DND-41 (cell line): ENCODE data around the gene SERF2.

Experiments
- ATAC-seq: fragments of 200-7000 bp; cut with Tn5 transposase; 3 replicates; pipeline ENCODE4 v1.9.1; 2021; ENCODE audit warnings: low read depth; ENCODE audit not compliant: insufficient read depth
- DNase-seq: peaks from one replicate; pipeline ENCODE4 v3.0.0-alpha.2; 2020
- H2AFZ ChIP-seq: 2 replicates; pipeline ENCODE4 v1.6.0; 2012; ENCODE audit warnings: low read depth, low read length
- H3K27ac ChIP-seq: 2 replicates; pipeline ENCODE4 v1.5.1; 2012; ENCODE audit warnings: low read length, inconsistent platforms
- H3K27me3 ChIP-seq: fragments of 200-600 bp; sonication (generic); 2 replicates; pipeline ENCODE4 v1.6.0; 2012; ENCODE audit warnings: low read length, mild to moderate bottlenecking, inconsistent platforms; ENCODE audit not compliant: insufficient read depth, poor library complexity
- H3K36me3 ChIP-seq: 2 replicates; pipeline ENCODE4 v1.5.1; 2012; ENCODE audit warnings: low read length, inconsistent platforms; ENCODE audit not compliant: insufficient read depth
- H3K4me1 ChIP-seq: 2 replicates; pipeline ENCODE4 v1.5.1; 2012; ENCODE audit warnings: mild to moderate bottlenecking, low read length; ENCODE audit not compliant: insufficient read depth
- H3K4me2 ChIP-seq: 2 replicates; pipeline ENCODE4 v1.6.0; 2012; ENCODE audit warnings: mild to moderate bottlenecking, moderate library complexity, low read length, inconsistent platforms; ENCODE audit not compliant: insufficient read depth
- H3K4me3 ChIP-seq, 2 experiments: fragments of 200-600 bp in 1 of 2; shearing (Covaris generic) in 1 of 2; 2 replicates each; pipeline ENCODE4 v1.5.1; 2012 to 2016; ENCODE audit warnings: inconsistent platforms in 2 of 2, low read length in 2 of 2, mild to moderate bottlenecking in 2 of 2, low read depth in 1 of 2, moderate library complexity in 1 of 2
- H3K79me2 ChIP-seq: 2 replicates; pipeline ENCODE4 v1.6.0; 2012; ENCODE audit warnings: low read length, inconsistent platforms; ENCODE audit not compliant: insufficient read depth
- H3K9ac ChIP-seq: 2 replicates; pipeline ENCODE4 v1.6.0; 2012; ENCODE audit warnings: low read depth, mild to moderate bottlenecking, inconsistent platforms, low read length, moderate library complexity
- H3K9me3 ChIP-seq: 2 replicates; pipeline ENCODE4 v1.5.1; 2012; ENCODE audit warnings: low read length, moderate library complexity, mild to moderate bottlenecking, inconsistent platforms; ENCODE audit not compliant: insufficient read depth, severe bottlenecking
- H4K20me1 ChIP-seq: 2 replicates; pipeline ENCODE4 v1.6.0; 2012; ENCODE audit warnings: low read length; ENCODE audit not compliant: insufficient read depth
- EZH2 ChIP-seq: IDR thresholded peaks from 3 replicates; pipeline ENCODE4 v1.6.1; 2012; ENCODE audit warnings: borderline replicate concordance, low read depth, mild to moderate bottlenecking, moderate library complexity, low read length, inconsistent platforms; ENCODE audit not compliant: severe bottlenecking
- TF ChIP-seq, protein P1 (sequence below): IDR thresholded peaks from 2 replicates; pipeline ENCODE4 v1.5.1; 2012; ENCODE audit warnings: borderline replicate concordance, low read length, moderate library complexity, mild to moderate bottlenecking; ENCODE audit not compliant: poor library complexity, severe bottlenecking; ENCODE audit errors: extremely low read depth

Gene SERF2

GRCh38 chr15:43763819-43764446 lies 28.2 kb upstream of the SERF2 start:
- H3K27me3 ChIP-seq: no peaks in the 10 kb centered on the region
- no peaks in the 10 kb centered on the region for H3K9me3 ChIP-seq
- H3K36me3 ChIP-seq: peaks cover 86% of the 10 kb centered on the region
- no peak for DNase-seq
- TF ChIP-seq, protein P1, sequence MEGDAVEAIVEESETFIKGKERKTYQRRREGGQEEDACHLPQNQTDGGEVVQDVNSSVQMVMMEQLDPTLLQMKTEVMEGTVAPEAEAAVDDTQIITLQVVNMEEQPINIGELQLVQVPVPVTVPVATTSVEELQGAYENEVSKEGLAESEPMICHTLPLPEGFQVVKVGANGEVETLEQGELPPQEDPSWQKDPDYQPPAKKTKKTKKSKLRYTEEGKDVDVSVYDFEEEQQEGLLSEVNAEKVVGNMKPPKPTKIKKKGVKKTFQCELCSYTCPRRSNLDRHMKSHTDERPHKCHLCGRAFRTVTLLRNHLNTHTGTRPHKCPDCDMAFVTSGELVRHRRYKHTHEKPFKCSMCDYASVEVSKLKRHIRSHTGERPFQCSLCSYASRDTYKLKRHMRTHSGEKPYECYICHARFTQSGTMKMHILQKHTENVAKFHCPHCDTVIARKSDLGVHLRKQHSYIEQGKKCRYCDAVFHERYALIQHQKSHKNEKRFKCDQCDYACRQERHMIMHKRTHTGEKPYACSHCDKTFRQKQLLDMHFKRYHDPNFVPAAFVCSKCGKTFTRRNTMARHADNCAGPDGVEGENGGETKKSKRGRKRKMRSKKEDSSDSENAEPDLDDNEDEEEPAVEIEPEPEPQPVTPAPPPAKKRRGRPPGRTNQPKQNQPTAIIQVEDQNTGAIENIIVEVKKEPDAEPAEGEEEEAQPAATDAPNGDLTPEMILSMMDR: no peak
- no peak for TF ChIP-seq EZH2
- no peak overlapping the region for H2AFZ ChIP-seq
- H3K27ac ChIP-seq: no peak overlapping the region
- no peaks in the 10 kb centered on the region for H3K4me1 ChIP-seq
- H3K79me2 ChIP-seq: peaks cover 3% of the 10 kb centered on the region; the same call in 1 of the 2 replicates
- H3K4me2 ChIP-seq: no peak overlapping the region
- H3K4me3 ChIP-seq: no peak overlapping the region
- no peak overlapping the region for H3K9ac ChIP-seq
- no peaks in the 10 kb centered on the region; the same call in 1 of the 2 replicates for H4K20me1 ChIP-seq
- no peak for ATAC-seq

GRCh38 chr15:43769584-43770228 lies 22.4 kb upstream of the SERF2 start:
- H3K4me2 ChIP-seq: no peak overlapping the region
- no peaks in the 10 kb centered on the region for H3K4me1 ChIP-seq
- H3K4me3 ChIP-seq: no peak overlapping the region
- no peaks in the 10 kb centered on the region for H3K79me2 ChIP-seq
- no peak overlapping the region for H3K27ac ChIP-seq
- H3K9ac ChIP-seq: no peak overlapping the region
- H2AFZ ChIP-seq: no peak overlapping the region
- no peaks in the 10 kb centered on the region for H4K20me1 ChIP-seq
- TF ChIP-seq, protein P1: peak; percentile 79
- no peak for TF ChIP-seq EZH2
- H3K9me3 ChIP-seq: no peaks in the 10 kb centered on the region
- ATAC-seq (peak; percentile 76), DNase-seq (peak; percentile 62)
- peaks cover 79% of the 10 kb centered on the region for H3K36me3 ChIP-seq
- H3K27me3 ChIP-seq: no peaks in the 10 kb centered on the region

- peaks cover 14% of the 10 kb centered on the region for H3K4me1 ChIP-seq
- ATAC-seq (no peak), DNase-seq (no peak)
- H3K27me3 ChIP-seq: no peaks in the 10 kb centered on the region
- H3K27ac ChIP-seq: no peak overlapping the region
- TF ChIP-seq, protein P1: no peak
- no peak for TF ChIP-seq EZH2
- H2AFZ ChIP-seq: no peak overlapping the region
- H4K20me1 ChIP-seq: no peaks in the 10 kb centered on the region
- peaks cover 58% of the 10 kb centered on the region for H3K36me3 ChIP-seq
- H3K4me3 ChIP-seq: no peak overlapping the region
- H3K9ac ChIP-seq: no peak overlapping the region
- H3K4me2 ChIP-seq: no peak overlapping the region
- no peaks in the 10 kb centered on the region for H3K9me3 ChIP-seq
- no peaks in the 10 kb centered on the region for H3K79me2 ChIP-seq
Observed at GRCh38 chr15:43771816-43772215, 20.3 kb upstream of the SERF2 start.
